GM12864 (cell line): ENCODE results near the gene AGT.

Experiments
- DNase-seq: peaks from one replicate; pipeline ENCODE4 v3.0.0-alpha.2; 2011; ENCODE audit warnings: low read depth
- H3K4me3 ChIP-seq: 2 replicates; pipeline ENCODE4 v1.5.1; 2011; ENCODE audit warnings: mild to moderate bottlenecking, low read depth, low read length, control low read depth
- CTCF ChIP-seq: IDR thresholded peaks from 2 replicates; pipeline ENCODE4 v1.5.1; 2011; ENCODE audit warnings: low read depth, mild to moderate bottlenecking, moderate library complexity, low read length, control low read depth, inconsistent platforms; ENCODE audit errors: missing control alignments

The AGT gene

GRCh38 chr1:230713915-230714764, at the start of gene AGT:
TSS of gene AGT (minus strand) at chr1:230714122. CDS start at chr1:230710823, 3,299 bp downstream.
- H3K4me3 ChIP-seq, result no peak within 1 kb of the TSS
- no peak for TF ChIP-seq CTCF
- no peak for DNase-seq

- DNase-seq, result no peak
- no peak overlapping the region for H3K4me3 ChIP-seq
- no peak for TF ChIP-seq CTCF
These were observed 47.7 kb upstream of the AGT start for GRCh38 chr1:230761443-230762167.

GRCh38 chr1:230760360-230760827, 46.5 kb upstream of the AGT start:
- no peak for TF ChIP-seq CTCF
- no peak for DNase-seq
- H3K4me3 ChIP-seq, result no peak overlapping the region

- H3K4me3 ChIP-seq, result no peak overlapping the region
- DNase-seq, result no peak
- TF ChIP-seq CTCF, result no peak
These were observed 45.6 kb upstream of the AGT start for GRCh38 chr1:230759369-230760065.

- TF ChIP-seq CTCF, result no peak
- DNase-seq, result no peak
- no peak overlapping the region for H3K4me3 ChIP-seq
These were observed 44.9 kb upstream of the AGT start for GRCh38 chr1:230758709-230759368.

GRCh38 chr1:230757856-230758708, 44.2 kb upstream of the AGT start:
- no peak overlapping the region for H3K4me3 ChIP-seq
- no peak for TF ChIP-seq CTCF
- no peak for DNase-seq
